DND-41 (cell line): ENCODE measurements around the gene NUDT8.
"Not testable (repeated sequence)": the region's sequence is repeated elsewhere in the genome, so short reads cannot be mapped to it uniquely, and the experiment has no call there.

Source experiments
- EZH2 ChIP-seq: IDR thresholded peaks from 3 replicates; pipeline ENCODE4 v1.6.1; 2012; ENCODE audit warnings: borderline replicate concordance, low read depth, mild to moderate bottlenecking, moderate library complexity, low read length, inconsistent platforms; ENCODE audit not compliant: severe bottlenecking
- TF ChIP-seq, protein P1 (sequence below): IDR thresholded peaks from 2 replicates; pipeline ENCODE4 v1.5.1; 2012; ENCODE audit warnings: borderline replicate concordance, low read length, moderate library complexity, mild to moderate bottlenecking; ENCODE audit not compliant: poor library complexity, severe bottlenecking; ENCODE audit errors: extremely low read depth

- TF ChIP-seq, protein P1, sequence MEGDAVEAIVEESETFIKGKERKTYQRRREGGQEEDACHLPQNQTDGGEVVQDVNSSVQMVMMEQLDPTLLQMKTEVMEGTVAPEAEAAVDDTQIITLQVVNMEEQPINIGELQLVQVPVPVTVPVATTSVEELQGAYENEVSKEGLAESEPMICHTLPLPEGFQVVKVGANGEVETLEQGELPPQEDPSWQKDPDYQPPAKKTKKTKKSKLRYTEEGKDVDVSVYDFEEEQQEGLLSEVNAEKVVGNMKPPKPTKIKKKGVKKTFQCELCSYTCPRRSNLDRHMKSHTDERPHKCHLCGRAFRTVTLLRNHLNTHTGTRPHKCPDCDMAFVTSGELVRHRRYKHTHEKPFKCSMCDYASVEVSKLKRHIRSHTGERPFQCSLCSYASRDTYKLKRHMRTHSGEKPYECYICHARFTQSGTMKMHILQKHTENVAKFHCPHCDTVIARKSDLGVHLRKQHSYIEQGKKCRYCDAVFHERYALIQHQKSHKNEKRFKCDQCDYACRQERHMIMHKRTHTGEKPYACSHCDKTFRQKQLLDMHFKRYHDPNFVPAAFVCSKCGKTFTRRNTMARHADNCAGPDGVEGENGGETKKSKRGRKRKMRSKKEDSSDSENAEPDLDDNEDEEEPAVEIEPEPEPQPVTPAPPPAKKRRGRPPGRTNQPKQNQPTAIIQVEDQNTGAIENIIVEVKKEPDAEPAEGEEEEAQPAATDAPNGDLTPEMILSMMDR = not testable (repeated sequence)
- not testable (repeated sequence) for TF ChIP-seq EZH2
Observed at GRCh38 chr11:67604119-67604518, 25.6 kb downstream of the NUDT8 start.
